Panc1 (cell line): ENCODE measurements around the gene KRT8.
"Not testable (repeated sequence)": the region's sequence is repeated elsewhere in the genome, so short reads cannot be mapped to it uniquely, and the experiment has no call there.

ENCODE experiments used
- CTCF ChIP-seq: fragments of 450-650 bp; IDR thresholded peaks from 2 replicates; pipeline ENCODE4 v1.5.1; 2017; ENCODE audit warnings: mild to moderate bottlenecking
- POLR2AphosphoS5 ChIP-seq: IDR thresholded peaks from 2 replicates; pipeline ENCODE4 v1.6.1; 2012; ENCODE audit warnings: mild to moderate bottlenecking, low read depth, low read length, moderate library complexity
- REST ChIP-seq, 2 experiments: IDR thresholded peaks; 2 replicates each; pipeline ENCODE4 v1.6.1; 2011 to 2012; ENCODE audit warnings: low read depth in 2 of 2, control low read depth in 1 of 2, low read length in 1 of 2, mild to moderate bottlenecking in 1 of 2, moderate library complexity in 1 of 2; ENCODE audit not compliant: insufficient read depth in 1 of 2
- SIN3A ChIP-seq: IDR thresholded peaks from 2 replicates; pipeline ENCODE4 v1.6.1; 2012; ENCODE audit warnings: low read depth, mild to moderate bottlenecking, low read length, moderate library complexity, borderline replicate concordance; ENCODE audit not compliant: insufficient read depth
- TCF7L2 ChIP-seq: IDR thresholded peaks from 2 replicates; pipeline ENCODE4 v1.6.1; 2011; ENCODE audit warnings: mild to moderate bottlenecking, low read depth, low read length, inconsistent platforms

GRCh38 chr12:52904509-52905300, at the start of gene KRT8:
- peak; percentile 94 for TF ChIP-seq CTCF
- TF ChIP-seq POLR2AphosphoS5: peak; percentile 99
- TF ChIP-seq REST (IDR thresholded peaks at IDR 0.05; ENCODE audit: insufficient read depth in 1 of 2, low read depth in 2 of 2, low read length in 1 of 2): peak in 1 of 2 experiments; percentile 17; a peak in 1 of 4 replicates
- peak; percentile 90; the same call in 1 of the 2 replicates for TF ChIP-seq SIN3A
- TF ChIP-seq TCF7L2: not testable (repeated sequence)
